ENCODE data around the gene HMGCLL1.

HMGCLL1 gene

DNA sequence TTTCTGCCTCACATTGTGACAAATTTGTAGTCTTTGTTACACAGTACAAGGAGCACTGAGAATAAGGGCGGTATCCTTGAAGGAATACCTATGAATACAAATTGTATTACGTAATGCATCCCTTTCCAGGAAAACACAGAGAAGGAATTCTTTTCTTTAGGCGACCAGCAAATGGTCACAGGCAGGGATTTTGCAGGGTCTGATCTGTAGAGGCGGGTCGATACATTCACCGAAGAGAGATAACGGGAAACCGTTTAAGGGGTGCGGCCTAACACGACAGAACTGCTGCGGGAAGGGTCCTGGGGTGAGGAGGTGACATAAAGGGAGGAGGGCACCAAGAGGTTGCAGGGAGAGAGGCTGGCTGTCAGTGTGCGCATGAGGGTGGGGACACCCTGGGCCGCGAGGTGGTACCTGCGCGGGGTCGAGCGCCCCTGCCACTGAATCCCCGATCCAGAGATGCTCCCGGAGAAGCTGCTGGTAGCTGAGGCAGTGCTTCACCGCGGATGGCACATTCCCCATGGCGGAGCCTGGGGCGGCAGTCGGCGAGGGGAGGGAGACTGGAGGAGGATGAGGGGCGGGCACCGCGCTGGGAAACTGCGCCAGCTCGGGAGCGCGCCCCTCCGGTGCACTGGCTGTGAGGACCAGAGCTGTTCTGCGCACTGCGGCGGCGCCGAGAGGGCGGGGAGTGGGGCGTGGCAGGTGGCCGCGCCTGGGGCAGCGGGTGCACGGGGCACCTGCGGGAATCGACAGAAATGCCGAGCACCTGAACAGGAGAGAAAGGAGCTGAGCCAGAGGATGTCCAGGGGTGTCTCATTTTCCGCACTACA lies at the start of gene HMGCLL1:
TSS of gene HMGCLL1 (minus strand) at position 656 of the 827 bp plus-strand sequence. CDS start at position 519, 137 bp downstream.
- peak; percentile 34 for DNase-seq (ENCODE audit: low spot score)

DNA sequence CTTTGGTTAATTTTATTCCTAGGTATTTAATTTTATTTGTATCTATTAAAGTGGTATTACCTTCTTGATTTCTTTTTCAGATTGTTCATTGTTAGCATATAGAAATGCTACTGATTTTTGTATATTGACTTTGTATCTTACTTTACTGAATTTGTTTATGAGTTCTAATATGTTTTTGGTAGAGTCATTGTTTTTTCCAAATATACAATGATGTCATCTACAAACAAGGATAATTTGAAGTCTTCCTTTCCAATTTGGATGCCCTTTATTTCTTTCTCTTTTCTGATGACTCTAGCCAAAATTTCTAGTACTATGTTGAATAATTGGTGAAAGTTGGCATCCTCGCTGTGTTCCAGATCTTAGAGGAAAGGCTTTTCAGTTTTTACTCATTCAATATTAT lies 43.0 kb upstream of the HMGCLL1 start:
- DNase-seq (ENCODE audit: low spot score), result no peak

DNA sequence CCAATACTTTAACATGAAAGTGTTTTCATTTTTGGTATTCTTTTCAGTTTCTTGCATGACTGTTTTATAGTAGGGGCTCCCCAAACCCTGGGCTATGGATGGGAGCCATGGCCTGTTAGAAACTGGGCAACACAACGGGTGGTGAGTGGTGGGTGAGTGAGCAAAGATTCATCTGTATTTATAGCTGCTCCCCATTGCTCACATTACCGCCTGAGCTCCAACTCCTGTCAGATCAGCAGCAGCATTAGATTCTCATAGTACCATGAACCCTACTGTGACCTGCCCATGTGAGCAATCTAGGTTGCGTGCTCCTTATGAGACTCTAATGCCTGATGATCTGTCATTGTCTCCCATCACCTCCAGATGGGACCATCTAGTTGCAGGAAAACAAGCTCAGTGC lies 42.3 kb upstream of the HMGCLL1 start:
- DNase-seq (ENCODE audit: low spot score), result no peak

DNA sequence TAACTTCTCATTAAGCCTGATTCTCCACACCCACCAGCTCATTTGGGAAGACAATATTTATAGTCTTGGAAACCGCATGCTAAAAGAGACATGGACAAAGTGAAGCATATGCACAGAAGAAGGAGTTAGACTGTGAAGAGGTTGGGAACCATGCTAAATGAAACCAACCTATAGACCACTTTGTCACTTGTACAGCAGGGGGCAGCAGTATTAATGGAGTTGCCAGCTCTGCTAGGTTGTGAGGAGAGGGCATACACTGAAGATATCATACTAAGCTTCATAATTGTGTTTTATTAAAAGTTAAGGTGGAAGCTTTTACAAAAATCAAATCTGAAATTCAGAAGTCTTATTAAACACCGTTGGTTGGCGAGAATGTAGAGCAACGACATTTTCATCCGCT lies 38.3 kb upstream of the HMGCLL1 start:
- DNase-seq (ENCODE audit: low spot score), result peak; percentile 26

DNA sequence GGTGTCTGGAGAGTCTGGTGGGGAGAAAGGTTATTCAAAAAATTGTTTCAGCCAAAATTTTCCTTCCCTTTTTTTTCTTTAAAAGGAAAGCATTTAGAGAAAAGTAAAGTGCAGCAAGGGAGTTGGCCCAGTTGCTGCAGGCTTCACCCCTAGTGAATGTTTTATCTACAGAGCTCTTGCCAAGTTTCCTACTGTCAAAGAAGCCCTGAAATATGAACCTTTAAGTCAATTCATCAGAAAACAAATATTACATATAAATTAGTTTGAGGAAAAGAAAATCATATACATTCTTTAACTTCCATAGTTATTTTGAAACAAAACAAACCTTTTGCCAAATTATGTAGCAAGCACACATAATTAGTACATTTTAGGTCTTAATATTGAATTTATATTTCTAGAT lies 25.0 kb upstream of the HMGCLL1 start:
- no peak for DNase-seq (ENCODE audit: low spot score)

DNA sequence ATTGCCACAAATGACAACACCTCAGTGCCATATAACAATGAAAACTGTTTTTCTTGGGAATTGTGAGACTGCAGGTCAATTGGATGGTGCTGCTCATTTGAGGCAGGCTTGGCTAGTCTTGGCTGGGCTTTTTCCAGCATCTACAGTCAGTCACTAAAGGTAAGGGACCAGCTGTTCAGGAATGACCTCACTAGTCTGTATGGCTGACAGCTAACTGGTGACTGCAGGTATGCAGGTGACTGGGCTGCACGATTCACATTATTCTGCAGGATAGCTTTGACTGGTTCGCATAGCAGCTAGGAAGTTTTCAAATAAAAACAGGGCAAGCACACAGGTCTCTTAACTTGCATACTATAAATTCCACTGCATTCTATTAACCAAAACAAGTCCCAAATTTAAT lies 22.1 kb upstream of the HMGCLL1 start:
- DNase-seq (ENCODE audit: low spot score), result no peak

DNA sequence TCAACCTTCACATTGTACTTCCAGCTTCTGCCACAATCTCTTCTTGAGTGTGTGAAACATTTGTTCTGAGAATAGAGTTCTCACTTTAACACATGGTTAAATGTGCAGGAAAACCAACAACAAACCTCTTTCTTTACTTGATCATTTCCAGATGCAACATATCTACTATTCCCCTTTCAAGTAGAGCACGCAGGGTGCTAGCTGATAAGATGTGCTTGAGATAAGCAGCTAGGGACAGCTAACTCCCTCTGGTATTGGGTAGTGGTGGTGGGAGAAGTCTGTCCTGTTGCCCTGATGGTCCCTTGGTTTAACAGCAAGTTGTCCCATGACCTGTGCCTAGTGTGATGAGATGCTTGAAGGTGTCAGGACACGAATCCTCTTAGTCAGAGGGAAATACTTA lies 15.4 kb upstream of the HMGCLL1 start:
- no peak for DNase-seq (ENCODE audit: low spot score)

DNA sequence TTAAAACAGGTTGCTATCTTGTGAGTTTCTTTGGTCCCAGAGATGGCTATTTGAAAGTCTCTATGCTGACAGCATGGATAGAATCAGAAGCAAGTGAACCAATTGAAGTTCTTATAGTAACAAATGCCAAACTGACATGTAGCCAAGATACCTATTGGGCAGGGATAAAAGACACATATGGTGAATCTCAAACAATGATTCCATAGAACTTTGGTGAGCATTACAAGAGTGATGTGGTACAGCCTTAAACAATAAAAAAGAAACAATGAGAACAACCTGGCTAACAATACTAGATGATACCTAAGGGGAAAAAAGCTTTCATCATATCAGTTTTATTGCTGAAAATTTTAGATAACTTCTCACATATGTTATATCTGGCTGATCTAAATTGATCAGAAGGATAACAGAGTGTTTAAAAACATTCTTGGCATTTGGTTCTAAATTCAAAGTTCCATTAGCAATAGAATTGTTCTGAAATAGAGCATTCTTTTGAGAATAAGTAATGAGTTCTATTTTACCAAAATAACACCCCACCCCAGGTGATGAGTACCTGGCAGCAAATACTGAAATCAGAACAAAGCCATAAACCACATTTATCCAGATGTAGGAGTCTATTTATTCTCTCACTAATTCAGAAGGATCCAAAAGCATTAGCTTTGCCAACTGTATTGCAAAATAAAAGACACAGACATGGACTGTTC lies 5.8 kb upstream of the HMGCLL1 start:
- no peak for DNase-seq (ENCODE audit: low spot score)

DNA sequence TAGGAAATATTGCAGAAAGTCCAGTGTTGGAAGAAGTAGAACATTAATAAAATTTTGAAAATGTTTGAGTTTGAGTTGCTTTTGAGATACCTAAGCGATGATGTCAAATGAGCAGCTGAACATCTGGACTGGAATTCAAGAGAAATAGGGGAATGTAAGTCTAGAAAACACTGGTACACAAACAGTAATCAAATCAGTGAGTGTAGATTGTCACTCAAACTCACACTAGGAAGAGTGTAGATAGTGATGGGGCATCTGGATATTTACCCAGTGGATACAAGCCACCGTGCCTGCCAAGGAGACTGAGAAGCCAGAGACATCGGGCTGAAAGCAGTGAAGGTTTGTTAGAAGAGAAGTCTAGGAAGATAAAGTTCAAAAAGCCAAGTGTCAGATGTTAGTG lies 2.2 kb downstream of the HMGCLL1 start:
- DNase-seq (ENCODE audit: low spot score), result no peak

DNA sequence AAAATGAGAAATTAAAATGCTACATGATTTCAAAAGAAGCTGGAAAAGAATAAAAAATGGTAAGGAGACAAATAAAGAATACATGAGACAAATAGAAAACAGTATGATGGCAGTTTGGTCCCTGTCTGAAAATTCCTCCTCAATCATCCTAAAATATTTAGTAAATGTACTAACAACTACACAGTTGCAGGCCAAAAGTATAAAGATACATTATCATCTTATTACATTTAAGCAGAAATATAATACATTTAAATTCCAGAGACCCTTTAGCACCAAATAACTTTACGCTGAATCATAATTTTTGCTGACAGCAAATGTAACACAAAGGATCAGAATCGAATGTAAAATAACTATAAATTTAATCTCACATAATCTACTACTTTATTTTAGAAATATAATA lies 4.4 kb downstream of the HMGCLL1 start:
- no peak for DNase-seq (ENCODE audit: low spot score)

DNA sequence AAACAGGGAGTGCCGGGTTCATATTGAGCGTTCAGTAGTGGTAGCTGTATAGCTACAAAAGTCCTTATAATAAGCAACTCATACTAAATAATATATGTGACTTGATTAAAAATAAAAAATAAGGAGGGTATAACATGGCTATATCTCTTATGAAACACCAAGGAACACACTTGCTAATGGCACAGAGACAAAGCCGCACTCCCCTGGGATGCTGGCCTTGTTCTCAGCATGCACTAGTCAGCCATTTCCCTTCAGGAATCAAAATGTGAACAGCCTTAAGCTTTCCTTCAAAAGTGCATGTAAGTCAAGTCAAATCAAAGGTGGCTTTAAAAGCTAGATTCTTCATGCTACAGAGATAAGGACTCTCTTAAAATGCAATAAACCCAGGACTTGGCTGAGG lies 9.4 kb downstream of the HMGCLL1 start:
- DNase-seq (ENCODE audit: low spot score), result no peak

DNA sequence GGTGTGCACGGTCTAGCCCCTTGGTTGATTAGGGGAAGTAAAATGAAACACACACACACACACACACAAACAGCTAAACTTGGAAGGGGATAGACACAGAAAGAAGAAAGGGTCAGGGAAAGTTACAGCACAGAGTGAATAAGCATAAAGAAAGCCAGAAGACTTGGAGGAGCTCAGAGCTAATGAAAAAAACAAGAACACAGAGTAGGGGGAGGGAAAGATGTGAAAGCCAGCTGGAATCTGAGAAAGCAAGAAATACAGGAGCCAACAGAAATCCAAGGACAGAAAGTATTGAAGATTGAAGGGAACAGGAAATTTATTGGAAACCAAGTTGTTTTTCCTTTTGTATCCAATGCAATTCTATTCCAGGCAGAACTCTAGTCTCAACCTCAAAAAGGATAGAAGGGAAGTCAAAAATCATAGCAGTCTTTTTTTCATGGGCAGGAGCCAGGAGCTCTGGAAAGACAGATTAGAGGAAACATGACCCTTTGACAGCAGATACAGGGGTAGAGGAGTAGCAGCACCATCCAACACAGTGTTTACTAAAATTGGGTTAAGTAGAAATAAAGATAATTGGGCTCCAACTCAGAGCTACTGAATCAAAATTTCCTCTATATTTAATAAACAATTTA lies 10.1 kb downstream of the HMGCLL1 start:
- DNase-seq (ENCODE audit: low spot score), result peak; percentile 56

DNA sequence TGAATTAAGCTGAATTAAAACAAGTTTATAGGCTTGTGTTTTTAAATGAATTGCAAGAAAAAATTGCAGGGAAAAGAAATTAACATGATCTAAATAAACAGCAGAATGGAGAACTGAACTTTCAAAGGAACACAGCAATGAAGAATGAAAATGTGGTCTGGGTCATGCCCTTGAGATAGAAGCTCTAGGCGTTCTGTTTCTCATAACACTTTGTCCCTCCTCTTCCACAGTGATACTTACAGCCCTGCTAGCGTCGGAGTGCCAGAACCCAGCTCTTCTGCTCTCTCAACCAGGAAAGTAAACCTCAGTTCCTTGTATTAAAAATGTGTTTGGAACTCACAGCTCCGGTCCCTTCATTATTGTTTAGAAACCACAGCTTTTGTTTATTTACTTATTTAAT lies 11.4 kb downstream of the HMGCLL1 start:
- no peak for DNase-seq (ENCODE audit: low spot score)

DNA sequence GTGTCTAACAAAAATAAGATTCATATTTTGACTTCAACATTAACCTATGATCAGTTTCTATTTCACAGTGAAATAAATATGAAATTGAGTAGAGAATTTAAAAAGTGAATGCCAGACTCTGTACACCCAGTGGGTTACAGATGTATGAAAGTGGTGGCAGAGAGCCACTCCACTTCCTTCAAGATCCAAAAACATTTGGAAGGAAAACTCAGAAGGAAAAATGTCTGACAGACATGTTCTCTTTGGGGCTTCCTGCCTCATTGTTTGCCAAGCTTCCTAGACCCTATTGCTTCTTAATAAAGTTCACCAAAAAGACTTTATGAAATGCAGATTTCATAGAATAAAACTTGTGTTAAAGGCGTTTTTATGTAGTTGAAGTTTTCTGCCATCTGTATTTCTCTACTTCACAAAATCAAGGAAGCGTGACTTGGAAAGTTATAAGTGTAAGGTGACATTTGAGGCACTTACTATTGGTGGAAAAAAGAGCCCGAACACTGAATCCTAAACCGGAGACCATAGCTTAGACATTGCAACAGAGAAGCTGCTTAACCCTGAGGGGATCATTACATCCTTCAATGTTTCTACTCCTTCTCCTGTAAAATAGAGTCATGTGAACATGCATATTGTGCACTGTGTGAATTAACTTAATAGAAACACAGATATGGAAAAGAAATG lies 12.8 kb downstream of the HMGCLL1 start:
- DNase-seq (ENCODE audit: low spot score), result no peak

DNA sequence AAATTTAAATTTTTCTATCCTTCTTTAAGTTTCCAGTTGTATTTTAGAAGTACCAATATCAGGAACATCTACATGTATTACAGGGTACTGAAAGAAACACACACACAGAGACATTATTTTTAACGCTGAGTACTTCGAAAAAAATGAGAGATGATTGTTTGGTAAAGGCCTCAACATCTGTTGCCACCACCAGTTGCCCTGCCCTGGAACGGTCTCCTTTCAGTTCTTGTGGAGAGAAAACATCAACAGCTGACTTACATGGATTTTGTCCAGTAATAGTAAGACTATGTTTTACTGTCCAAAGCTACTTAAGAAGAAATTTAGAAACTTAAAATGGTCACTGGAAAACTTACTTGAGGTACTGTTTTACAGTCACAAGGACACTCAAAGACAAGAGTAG lies 16.7 kb downstream of the HMGCLL1 start:
- no peak for DNase-seq (ENCODE audit: low spot score)

DNA sequence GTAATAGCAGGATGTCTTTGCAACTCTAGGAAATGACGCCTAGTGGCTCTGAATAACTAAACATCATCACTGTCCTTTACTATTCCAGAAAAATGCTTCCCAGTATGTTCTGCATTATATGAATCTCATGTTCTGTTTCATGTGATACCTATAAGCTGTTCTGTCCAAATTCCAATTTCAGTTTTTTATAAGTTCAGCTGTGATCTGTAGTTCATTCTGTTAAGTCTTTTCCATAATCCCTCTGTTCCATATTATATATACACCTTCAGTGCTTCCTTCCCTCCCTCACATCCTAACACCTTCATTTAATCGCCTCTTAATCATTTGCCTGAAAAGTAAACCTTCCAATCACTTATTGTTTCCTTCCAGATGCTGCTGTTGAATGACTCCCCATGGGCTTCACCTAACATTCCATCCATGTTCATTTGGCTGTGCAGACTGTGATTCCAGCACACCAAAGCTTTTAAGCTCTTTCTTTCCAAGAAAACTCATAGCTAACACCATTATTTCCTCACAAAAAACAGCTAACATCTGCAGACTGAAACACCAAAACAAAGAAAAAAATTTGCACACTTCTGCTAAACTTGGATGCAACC lies 18.6 kb downstream of the HMGCLL1 start:
- DNase-seq (ENCODE audit: low spot score), result no peak

DNA sequence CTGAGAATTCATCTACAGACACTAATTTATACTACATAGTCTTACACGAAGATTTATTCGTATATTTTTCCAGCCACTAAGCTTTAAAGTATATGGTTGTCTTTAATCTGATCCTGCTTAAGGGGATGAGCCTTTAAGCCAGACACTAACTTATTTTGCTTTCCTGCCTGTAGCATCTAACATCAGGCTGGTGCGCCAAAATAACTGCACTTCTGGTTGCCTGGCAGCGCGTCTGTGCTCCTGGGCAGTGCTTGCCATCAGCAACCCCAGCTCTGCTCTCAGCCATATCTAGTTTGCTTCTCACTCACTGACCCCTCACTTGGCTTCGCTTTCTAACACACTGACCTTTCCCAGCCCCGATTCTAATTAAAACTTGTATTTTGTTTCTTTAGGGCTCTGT lies 21.8 kb downstream of the HMGCLL1 start:
- DNase-seq (ENCODE audit: low spot score), result no peak

DNA sequence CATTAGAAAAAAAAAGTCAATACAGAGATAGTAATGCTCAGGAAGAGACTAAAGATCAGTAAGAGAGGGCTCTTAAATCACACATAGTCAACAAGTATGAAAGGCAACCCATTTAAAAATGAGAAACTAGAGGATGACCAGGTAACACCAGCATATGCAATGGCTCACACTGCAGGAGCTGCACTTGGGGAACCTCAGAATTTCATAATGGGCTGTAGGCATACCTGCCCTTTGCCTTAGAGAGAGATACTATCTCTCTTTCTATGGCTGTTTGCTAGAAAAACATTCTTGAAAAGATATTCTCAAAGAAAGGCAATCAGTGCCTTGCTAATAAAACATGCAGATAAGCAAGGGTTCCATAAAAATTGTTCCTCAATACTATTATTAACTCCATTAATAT lies 33.2 kb downstream of the HMGCLL1 start:
- no peak for DNase-seq (ENCODE audit: low spot score)

DNA sequence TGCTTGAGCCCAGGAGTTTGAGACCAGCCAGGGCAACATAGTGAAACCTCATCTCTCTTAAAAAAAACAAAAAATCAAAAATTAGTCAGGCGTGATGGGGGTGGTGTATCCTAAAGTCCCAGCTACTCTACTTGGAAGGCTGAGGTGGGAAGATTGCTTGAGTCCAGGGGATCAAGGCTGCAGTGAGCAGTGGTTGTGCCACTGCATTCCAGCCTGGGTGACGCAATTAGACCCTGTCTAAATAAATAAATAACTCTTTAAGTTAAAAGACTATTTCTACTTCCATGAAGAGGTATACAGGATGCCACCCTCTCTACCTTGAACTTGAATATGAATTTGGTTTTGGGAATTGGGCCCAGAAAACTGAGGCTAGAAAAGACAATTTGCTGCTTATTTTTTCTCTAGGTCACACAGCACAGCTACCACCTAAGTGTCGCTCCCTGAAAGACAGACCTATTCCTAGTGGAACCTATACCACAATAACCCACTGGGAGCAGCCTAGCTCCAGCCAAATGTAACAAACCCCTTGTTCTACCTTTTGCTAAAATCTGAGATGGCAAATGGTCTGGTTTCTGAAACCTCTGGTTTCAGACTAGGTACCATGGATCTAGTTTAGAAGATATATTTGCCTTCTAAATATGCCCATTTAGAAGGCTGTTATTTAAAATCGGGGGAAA lies 35.2 kb downstream of the HMGCLL1 start:
- DNase-seq (ENCODE audit: low spot score), result no peak

DNA sequence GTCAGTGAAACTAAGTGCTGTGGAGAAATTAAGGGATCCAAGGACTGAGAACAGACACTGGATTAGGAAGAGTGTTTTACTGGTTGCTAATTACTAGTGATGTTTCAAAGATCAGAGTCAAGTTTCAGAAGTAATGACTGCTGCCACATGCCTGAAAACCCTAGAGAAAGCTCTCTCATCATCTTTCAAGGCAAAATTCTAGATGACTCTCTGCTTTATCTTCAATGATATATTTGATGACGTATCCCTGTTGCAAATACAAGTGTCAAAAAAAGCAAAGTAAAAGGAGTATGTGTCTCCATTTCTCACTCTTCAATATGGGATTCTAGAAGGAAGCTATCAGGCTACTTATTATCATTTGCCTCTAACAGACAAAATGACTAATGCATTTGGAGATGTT lies 38.0 kb downstream of the HMGCLL1 start:
- DNase-seq (ENCODE audit: low spot score), result no peak

DNA sequence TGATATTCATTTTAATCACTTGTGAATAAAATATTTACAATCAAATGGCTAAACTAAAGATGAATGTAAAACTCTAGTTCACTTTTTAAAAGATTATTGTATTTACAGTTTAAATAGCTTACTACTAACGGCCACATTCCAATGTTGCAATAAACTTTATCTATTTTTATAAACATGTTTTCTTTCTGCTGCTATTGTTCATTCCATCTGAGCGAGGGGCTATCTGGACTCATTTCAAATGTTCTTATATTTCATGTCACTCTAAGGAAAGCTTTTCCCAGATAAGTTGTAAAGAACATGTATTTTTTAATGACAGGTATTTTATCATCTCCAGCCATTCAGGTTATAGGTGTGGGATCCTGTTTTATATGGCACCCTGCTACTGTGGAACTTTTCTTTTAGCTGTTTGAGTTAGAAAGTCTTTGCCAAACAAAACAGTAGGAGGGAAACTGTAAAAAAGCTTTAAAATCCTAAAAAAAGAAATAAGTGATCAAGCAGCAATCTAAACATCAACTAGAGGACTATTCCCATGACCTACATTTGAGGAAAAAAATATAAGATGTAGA lies 42.5 kb downstream of the HMGCLL1 start:
- DNase-seq (ENCODE audit: low spot score), result no peak
